OCI-LY1 (cell line): ENCODE measurements around the gene SATB1.
"Not testable (repeated sequence)": the region's sequence is repeated elsewhere in the genome, so short reads cannot be mapped to it uniquely, and the experiment has no call there.

Source experiments
- H2AFZ ChIP-seq: fragments of 200-600 bp; sonication (generic), shearing (Covaris generic); 2 replicates; pipeline ENCODE4 v1.6.0; 2014; ENCODE audit warnings: antibody characterized with exemption, mild to moderate bottlenecking, low read length
- H3F3A ChIP-seq: fragments of 200-600 bp; sonication (generic), shearing (Covaris generic); 2 replicates; pipeline ENCODE4 v1.6.0; 2014; ENCODE audit warnings: mild to moderate bottlenecking, antibody characterized with exemption, low read length, moderate library complexity; ENCODE audit not compliant: insufficient read depth
- H3K27ac ChIP-seq: fragments of 200-600 bp; sonication (generic); 2 replicates; pipeline ENCODE4 v1.5.1; 2014; ENCODE audit warnings: low read length, mixed run types, mild to moderate bottlenecking, low read depth; ENCODE audit not compliant: poor library complexity, severe bottlenecking
- H3K27me3 ChIP-seq: fragments of 200-600 bp; sonication (generic); 2 replicates; pipeline ENCODE4 v1.6.0; 2014; ENCODE audit warnings: antibody characterized with exemption, mild to moderate bottlenecking, low read length, moderate library complexity; ENCODE audit not compliant: insufficient read depth
- H3K36me3 ChIP-seq: fragments of 200-600 bp; sonication (generic); 2 replicates; pipeline ENCODE4 v1.6.1; 2014; ENCODE audit warnings: mild to moderate bottlenecking, antibody characterized with exemption, low read length, moderate library complexity, mixed read lengths; ENCODE audit not compliant: insufficient read depth
- H3K4me1 ChIP-seq: fragments of 200-600 bp; sonication (generic); 2 replicates; pipeline ENCODE4 v1.5.1; 2014; ENCODE audit warnings: mild to moderate bottlenecking, low read length, moderate library complexity; ENCODE audit not compliant: insufficient read depth, severe bottlenecking
- H3K4me2 ChIP-seq: fragments of 200-600 bp; sonication (generic), shearing (Covaris generic); 2 replicates; pipeline ENCODE4 v1.6.1; 2014; ENCODE audit warnings: low read length
- H3K4me3 ChIP-seq: fragments of 200-600 bp; sonication (generic); 2 replicates; pipeline ENCODE4 v1.5.1; 2014; ENCODE audit warnings: low read length, low read depth, mild to moderate bottlenecking, mixed read lengths; ENCODE audit not compliant: poor library complexity, severe bottlenecking
- H3K79me2 ChIP-seq: fragments of 200-600 bp; shearing (Covaris generic); 2 replicates; pipeline ENCODE4 v1.6.1; 2016; ENCODE audit warnings: mixed run types, low read length, mixed read lengths; ENCODE audit not compliant: insufficient read depth
- H3K9ac ChIP-seq: fragments of 200-600 bp; sonication (generic), shearing (Covaris generic); 2 replicates; pipeline ENCODE4 v1.6.1; 2014; ENCODE audit warnings: mild to moderate bottlenecking, low read length, mixed read lengths
- H3K9me2 ChIP-seq: fragments of 200-600 bp; sonication (generic), shearing (Covaris generic); 2 replicates; pipeline ENCODE4 v1.6.1; 2014; ENCODE audit warnings: low read depth, mild to moderate bottlenecking, low read length, mixed read lengths
- H3K9me3 ChIP-seq: fragments of 200-600 bp; shearing (Covaris generic); 2 replicates; pipeline ENCODE4 v1.6.1; 2014; ENCODE audit warnings: low read length, mixed read lengths
- H4K20me1 ChIP-seq: fragments of 200-600 bp; sonication (generic), shearing (Covaris generic); 2 replicates; pipeline ENCODE4 v1.6.0; 2016; ENCODE audit warnings: mild to moderate bottlenecking, low read length; ENCODE audit not compliant: insufficient read depth
- CTCF ChIP-seq: fragments of 200-600 bp; sonication (generic), shearing (Covaris generic); IDR thresholded peaks from 2 replicates; pipeline ENCODE4 v1.5.1; 2017; ENCODE audit warnings: mild to moderate bottlenecking, antibody characterized with exemption, low read length, moderate library complexity, mixed read lengths
- EZH2 ChIP-seq: fragments of 200-600 bp; sonication (generic), shearing (Covaris generic); IDR thresholded peaks from 2 replicates; pipeline ENCODE4 v1.8.0; 2017; ENCODE audit warnings: borderline replicate concordance, mixed run types, mild to moderate bottlenecking, antibody characterized with exemption, low read length, moderate library complexity, mixed read lengths

SATB1 gene

DNA sequence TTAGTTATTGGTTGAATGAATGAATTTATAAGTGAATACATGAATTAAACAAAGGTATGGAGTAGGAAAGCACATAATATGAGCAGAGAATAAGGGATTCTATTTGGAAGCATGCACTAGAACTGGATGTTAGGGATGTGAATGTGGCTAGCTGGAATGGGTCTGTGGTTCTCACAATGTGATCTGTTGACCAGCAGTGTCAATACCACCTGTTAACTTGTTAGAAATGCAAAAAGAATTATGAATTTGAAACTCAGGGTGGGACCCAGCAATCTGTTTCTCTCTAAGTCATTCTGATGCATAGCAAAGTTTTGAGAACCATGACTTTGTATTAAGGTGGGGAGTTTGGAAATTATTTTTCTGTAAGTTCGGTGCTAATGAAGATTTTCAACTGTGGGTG, 41.0 kb upstream of the SATB1 start:
- H3K36me3 ChIP-seq: no peaks in the 10 kb centered on the region
- H3K9me2 ChIP-seq: no peaks in the 10 kb centered on the region
- H3F3A ChIP-seq: no peaks in the 10 kb centered on the region
- no peak overlapping the region for H2AFZ ChIP-seq
- H3K9ac ChIP-seq: no peak overlapping the region
- no peaks in the 10 kb centered on the region for H3K27me3 ChIP-seq
- no peak overlapping the region for H3K4me2 ChIP-seq
- H3K9me3 ChIP-seq: no peaks in the 10 kb centered on the region
- H3K27ac ChIP-seq: no peak overlapping the region
- no peaks in the 10 kb centered on the region for H3K79me2 ChIP-seq
- no peaks in the 10 kb centered on the region for H4K20me1 ChIP-seq
- TF ChIP-seq CTCF (no peak), EZH2 (no peak)
- H3K4me3 ChIP-seq: no peak overlapping the region
- H3K4me1 ChIP-seq: no peaks in the 10 kb centered on the region

GRCh38 chr3:18454766-18455165, 29.6 kb upstream of the SATB1 start:
- H3K27ac ChIP-seq: no peak overlapping the region
- H2AFZ ChIP-seq: no peak overlapping the region
- no peaks in the 10 kb centered on the region for H3K27me3 ChIP-seq
- H3K79me2 ChIP-seq: no peaks in the 10 kb centered on the region; the same call in 1 of the 2 replicates
- no peaks in the 10 kb centered on the region for H3K9me3 ChIP-seq
- H3K4me1 ChIP-seq: no peaks in the 10 kb centered on the region
- H3K9me2 ChIP-seq: no peaks in the 10 kb centered on the region
- TF ChIP-seq CTCF (no peak), EZH2 (no peak)
- no peaks in the 10 kb centered on the region for H3F3A ChIP-seq
- H3K36me3 ChIP-seq: no peaks in the 10 kb centered on the region
- H3K9ac ChIP-seq: no peak overlapping the region
- H4K20me1 ChIP-seq: no peaks in the 10 kb centered on the region
- H3K4me2 ChIP-seq: no peak overlapping the region
- no peak overlapping the region for H3K4me3 ChIP-seq

GRCh38 chr3:18449618-18450017, 24.5 kb upstream of the SATB1 start:
- H3K4me3 ChIP-seq, H3K9me3 ChIP-seq, H3K27ac ChIP-seq, H3K4me1 ChIP-seq, H3K36me3 ChIP-seq, H3K4me2 ChIP-seq, H3K79me2 ChIP-seq, H3K9me2 ChIP-seq, H2AFZ ChIP-seq, H3K27me3 ChIP-seq, H3K9ac ChIP-seq, H4K20me1 ChIP-seq, H3F3A ChIP-seq: not testable (repeated sequence)

DNA sequence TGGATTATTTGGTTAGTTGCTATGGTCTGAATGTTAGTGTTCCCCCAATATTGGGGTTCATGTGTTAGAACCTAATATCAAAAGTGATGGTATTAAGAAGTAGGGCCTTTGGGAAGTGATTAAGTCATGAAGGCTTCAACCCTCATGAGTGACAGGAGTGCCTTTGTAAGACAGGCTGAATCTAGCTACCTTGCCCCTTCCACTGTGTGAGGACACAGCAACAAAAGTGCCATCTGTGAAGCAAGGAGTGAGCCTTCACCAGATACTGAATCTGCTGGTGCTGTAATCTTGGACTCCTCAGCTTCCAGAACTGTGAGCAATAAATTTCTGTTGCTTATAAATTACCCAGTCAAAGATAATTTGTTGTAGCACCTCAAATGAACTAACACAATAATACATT, 22.6 kb upstream of the SATB1 start:
- Histone ChIP-seq H3K9ac (no peak overlapping the region), H4K20me1 (no peaks in the 10 kb centered on the region), H3K79me2 (no peaks in the 10 kb centered on the region; the same call in 1 of the 2 replicates), H3K36me3 (0 out of 2 replicates have a peak, but pooled peaks cover 4% of the 10 kb centered on the region), H3K4me2 (no peak overlapping the region), H3K4me3 (no peak overlapping the region), H3K9me2 (no peaks in the 10 kb centered on the region), H2AFZ (no peak overlapping the region), H3F3A (no peaks in the 10 kb centered on the region), H3K4me1 (no peaks in the 10 kb centered on the region), H3K27ac (no peak overlapping the region), H3K27me3 (no peaks in the 10 kb centered on the region), H3K9me3 (peaks cover 2% of the 10 kb centered on the region; the same call in 1 of the 2 replicates)
- no peak for TF ChIP-seq CTCF
- no peak for TF ChIP-seq EZH2
